HEK293 (cell line): Measurements from ENCODE around the gene ZFP92.

ENCODE experiments used
- GLIS1 ChIP-seq: fragments of 450-650 bp; formaldehyde crosslinking; IDR thresholded peaks from 2 replicates; pipeline ENCODE4 v1.5.1; 2016; ENCODE audit warnings: missing biosample characterization, missing genetic modification characterization
- GLIS2 ChIP-seq: fragments of 450-650 bp; formaldehyde crosslinking; IDR thresholded peaks from 2 replicates; pipeline ENCODE4 v1.5.1; 2016; ENCODE audit warnings: missing biosample characterization, missing genetic modification characterization
- HIC1 ChIP-seq: fragments of 450-650 bp; formaldehyde crosslinking; IDR thresholded peaks from 2 replicates; pipeline ENCODE4 v1.5.1; 2016; ENCODE audit warnings: missing biosample characterization, missing genetic modification characterization
- KLF8 ChIP-seq: fragments of 450-650 bp; formaldehyde crosslinking; IDR thresholded peaks from 2 replicates; pipeline ENCODE4 v1.5.1; 2016; ENCODE audit warnings: missing biosample characterization, missing genetic modification characterization
- PATZ1 ChIP-seq: fragments of 450-650 bp; formaldehyde crosslinking; IDR thresholded peaks from 2 replicates; pipeline ENCODE4 v1.5.1; 2016; ENCODE audit warnings: missing biosample characterization, missing genetic modification characterization
- SCRT1 ChIP-seq: fragments of 450-650 bp; formaldehyde crosslinking; IDR thresholded peaks from 2 replicates; pipeline ENCODE4 v1.5.1; 2016; ENCODE audit warnings: missing biosample characterization, missing genetic modification characterization, borderline replicate concordance
- SCRT2 ChIP-seq: fragments of 450-650 bp; formaldehyde crosslinking; IDR thresholded peaks from 2 replicates; pipeline ENCODE4 v1.5.1; 2016; ENCODE audit warnings: missing biosample characterization, missing genetic modification characterization
- YY1 ChIP-seq: fragments of 450-650 bp; formaldehyde crosslinking; IDR thresholded peaks from 2 replicates; pipeline ENCODE4 v1.5.1; 2018; ENCODE audit warnings: missing biosample characterization, missing genetic modification characterization
- ZEB2 ChIP-seq: fragments of 450-650 bp; formaldehyde crosslinking; IDR thresholded peaks from 2 replicates; pipeline ENCODE4 v1.5.1; 2016; ENCODE audit warnings: missing biosample characterization, missing genetic modification characterization
- ZFP37 ChIP-seq: fragments of 450-650 bp; formaldehyde crosslinking; IDR thresholded peaks from 2 replicates; pipeline ENCODE4 v1.5.1; 2016; ENCODE audit warnings: missing biosample characterization, missing genetic modification characterization
- ZFP41 ChIP-seq: fragments of 450-650 bp; formaldehyde crosslinking; IDR thresholded peaks from 2 replicates; pipeline ENCODE4 v1.5.1; 2016; ENCODE audit warnings: missing biosample characterization, missing genetic modification characterization, borderline replicate concordance
- ZNF140 ChIP-seq: fragments of 450-650 bp; formaldehyde crosslinking; IDR thresholded peaks from 2 replicates; pipeline ENCODE4 v1.5.1; 2016; ENCODE audit warnings: missing biosample characterization, missing genetic modification characterization
- ZNF169 ChIP-seq: fragments of 450-650 bp; formaldehyde crosslinking; IDR thresholded peaks from 2 replicates; pipeline ENCODE4 v1.5.1; 2016; ENCODE audit warnings: missing biosample characterization, missing genetic modification characterization
- ZNF174 ChIP-seq: fragments of 450-650 bp; formaldehyde crosslinking; IDR thresholded peaks from 2 replicates; pipeline ENCODE4 v1.5.0; 2017; ENCODE audit warnings: missing biosample characterization, mild to moderate bottlenecking, missing genetic modification characterization
- ZNF184 ChIP-seq: fragments of 450-650 bp; IDR thresholded peaks from 2 replicates; pipeline ENCODE4 v1.5.1; 2018; ENCODE audit warnings: missing biosample characterization, mild to moderate bottlenecking, missing genetic modification characterization
- ZNF2 ChIP-seq: fragments of 450-650 bp; formaldehyde crosslinking; IDR thresholded peaks from 2 replicates; pipeline ENCODE4 v1.5.1; 2016; ENCODE audit warnings: missing biosample characterization, missing genetic modification characterization
- ZNF202 ChIP-seq: fragments of 450-650 bp; formaldehyde crosslinking; IDR thresholded peaks from 2 replicates; pipeline ENCODE4 v1.5.1; 2016; ENCODE audit warnings: missing biosample characterization, missing genetic modification characterization, borderline replicate concordance
- ZNF24 ChIP-seq: fragments of 450-650 bp; formaldehyde crosslinking; IDR thresholded peaks from 2 replicates; pipeline ENCODE4 v1.5.1; 2016; ENCODE audit warnings: missing biosample characterization, missing genetic modification characterization
- ZNF266 ChIP-seq: fragments of 450-650 bp; formaldehyde crosslinking; IDR thresholded peaks from 2 replicates; pipeline ENCODE4 v1.5.1; 2016; ENCODE audit warnings: missing biosample characterization, missing genetic modification characterization, low read depth
- ZNF302 ChIP-seq: fragments of 450-650 bp; formaldehyde crosslinking; IDR thresholded peaks from 2 replicates; pipeline ENCODE4 v1.5.1; 2016; ENCODE audit warnings: missing biosample characterization, missing genetic modification characterization, low read depth
- ZNF37A ChIP-seq: fragments of 450-650 bp; IDR thresholded peaks from 2 replicates; pipeline ENCODE4 v1.5.1; 2018; ENCODE audit warnings: missing biosample characterization, missing genetic modification characterization
- ZNF521 ChIP-seq: fragments of 450-650 bp; formaldehyde crosslinking; IDR thresholded peaks from 2 replicates; pipeline ENCODE4 v1.5.1; 2017; ENCODE audit warnings: missing biosample characterization, mild to moderate bottlenecking, missing genetic modification characterization
- ZNF530 ChIP-seq: fragments of 450-650 bp; formaldehyde crosslinking; IDR thresholded peaks from 2 replicates; pipeline ENCODE4 v1.5.1; 2016; ENCODE audit warnings: low read depth, missing biosample characterization, missing genetic modification characterization
- ZNF549 ChIP-seq: fragments of 450-650 bp; IDR thresholded peaks from 2 replicates; pipeline ENCODE4 v1.5.1; 2018; ENCODE audit warnings: missing biosample characterization, missing genetic modification characterization, mild to moderate bottlenecking, inconsistent platforms, moderate library complexity
- ZNF555 ChIP-seq: fragments of 450-650 bp; formaldehyde crosslinking; conservative IDR thresholded peaks from 2 replicates; pipeline ENCODE4 v1.5.1; 2017; ENCODE audit warnings: missing biosample characterization, mild to moderate bottlenecking, missing genetic modification characterization, inconsistent platforms
- ZNF585B ChIP-seq: fragments of 450-650 bp; formaldehyde crosslinking; IDR thresholded peaks from 2 replicates; pipeline ENCODE4 v1.5.1; 2016; ENCODE audit warnings: missing biosample characterization, missing genetic modification characterization
- ZNF610 ChIP-seq: fragments of 450-650 bp; formaldehyde crosslinking; IDR thresholded peaks from 2 replicates; pipeline ENCODE4 v1.5.1; 2016; ENCODE audit warnings: missing biosample characterization, missing genetic modification characterization, borderline replicate concordance
- ZNF654 ChIP-seq: fragments of 450-650 bp; formaldehyde crosslinking; IDR thresholded peaks from 2 replicates; pipeline ENCODE4 v1.5.1; 2016; ENCODE audit warnings: low read depth, missing biosample characterization, missing genetic modification characterization
- ZNF76 ChIP-seq: fragments of 450-650 bp; formaldehyde crosslinking; IDR thresholded peaks from 2 replicates; pipeline ENCODE4; 2016; ENCODE audit warnings: low read depth, missing biosample characterization, missing genetic modification characterization, borderline replicate concordance
- TF ChIP-seq, protein P1 (sequence below): fragments of 450-650 bp; formaldehyde crosslinking; IDR thresholded peaks from 2 replicates; pipeline ENCODE4 v1.5.1; 2016; ENCODE audit warnings: missing biosample characterization, missing genetic modification characterization

ZFP92 gene

GRCh38 chrX:153400146-153401132 is 10.8 kb upstream of the ZFP92 start (continued):
- TF ChIP-seq PATZ1 (tag by site-specific recombination) (peak; percentile 36; the same call in 1 of the 2 replicates), ZNF140 (no peak), ZFP37 (tag by site-specific recombination) (no peak), SCRT1 (tag by site-specific recombination) (peak; percentile 72), HIC1 (tag by site-specific recombination) (0 out of 2 replicates have a peak, but pooled peaks have one; percentile 15), ZNF174 (no peak), ZEB2 (no peak), ZNF585B (no peak), ZNF76 (tag by site-specific recombination) (no peak), ZNF169 (tag by site-specific recombination) (no peak), ZNF302 (tag by site-specific recombination) (no peak), ZNF37A (no peak), ZNF549 (tag by site-specific recombination) (no peak), GLIS1 (tag by site-specific recombination) (no peak; the same call in 1 of the 2 replicates), ZNF654 (tag by site-specific recombination) (peak; percentile 21; the same call in 1 of the 2 replicates), ZNF24 (tag by site-specific recombination) (no peak), ZNF184 (tag by site-specific recombination) (no peak), ZNF2 (tag by site-specific recombination) (0 out of 2 replicates have a peak, but pooled peaks have one; percentile 35), ZNF530 (no peak), KLF8 (tag by site-specific recombination) (no peak), GLIS2 (tag by site-specific recombination) (no peak), ZNF266 (no peak), ZNF555 (tag by site-specific recombination) (no peak), SCRT2 (tag by site-specific recombination) (peak; percentile 82), ZFP41 (tag by site-specific recombination) (no peak), ZNF521 (tag by site-specific recombination) (no peak), ZNF202 (tag by site-specific recombination) (no peak), YY1 (tag by site-specific recombination) (0 out of 2 replicates have a peak, but pooled peaks have one; percentile 29), ZNF610 (tag by site-specific recombination) (no peak)
- TF ChIP-seq, protein P1, sequence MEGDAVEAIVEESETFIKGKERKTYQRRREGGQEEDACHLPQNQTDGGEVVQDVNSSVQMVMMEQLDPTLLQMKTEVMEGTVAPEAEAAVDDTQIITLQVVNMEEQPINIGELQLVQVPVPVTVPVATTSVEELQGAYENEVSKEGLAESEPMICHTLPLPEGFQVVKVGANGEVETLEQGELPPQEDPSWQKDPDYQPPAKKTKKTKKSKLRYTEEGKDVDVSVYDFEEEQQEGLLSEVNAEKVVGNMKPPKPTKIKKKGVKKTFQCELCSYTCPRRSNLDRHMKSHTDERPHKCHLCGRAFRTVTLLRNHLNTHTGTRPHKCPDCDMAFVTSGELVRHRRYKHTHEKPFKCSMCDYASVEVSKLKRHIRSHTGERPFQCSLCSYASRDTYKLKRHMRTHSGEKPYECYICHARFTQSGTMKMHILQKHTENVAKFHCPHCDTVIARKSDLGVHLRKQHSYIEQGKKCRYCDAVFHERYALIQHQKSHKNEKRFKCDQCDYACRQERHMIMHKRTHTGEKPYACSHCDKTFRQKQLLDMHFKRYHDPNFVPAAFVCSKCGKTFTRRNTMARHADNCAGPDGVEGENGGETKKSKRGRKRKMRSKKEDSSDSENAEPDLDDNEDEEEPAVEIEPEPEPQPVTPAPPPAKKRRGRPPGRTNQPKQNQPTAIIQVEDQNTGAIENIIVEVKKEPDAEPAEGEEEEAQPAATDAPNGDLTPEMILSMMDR (tag by site-specific recombination), result peak; percentile 82
